ENCODE data around the gene TFF2. TPM values are rescaled to one million over a fixed set of nuclear protein-coding genes. Genes with fewer than 3 reads are reported as not detected.

TFF2 gene
- total and polyA plus RNA-seq, 10 donors: 0.14 TPM; not detected in 9

DNA sequence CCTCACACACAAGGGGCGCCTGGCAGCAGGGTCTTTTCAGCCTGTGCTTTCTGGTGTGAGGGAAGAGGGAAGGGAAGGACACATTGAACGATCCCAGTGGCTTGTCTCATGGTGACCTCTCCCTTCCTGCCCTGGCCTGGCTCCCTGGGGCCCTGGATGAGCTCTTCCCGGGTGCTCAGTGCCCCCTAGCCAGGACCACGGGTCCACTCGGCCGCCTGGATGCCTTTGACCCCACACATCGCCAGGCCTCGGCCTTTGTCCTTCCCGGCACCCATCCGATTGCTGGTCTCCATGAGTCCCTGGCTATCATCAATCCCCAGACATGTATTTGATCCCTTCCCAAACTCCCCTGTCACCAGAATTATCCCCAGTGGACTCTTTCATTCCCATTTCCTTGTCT is 29.6 kb downstream of the TFF2 start:
- Histone ChIP-seq H3K36me3 (no peaks in the 10 kb centered on the region), H3K4me1 (peaks cover 10 to 37% (median 23%) of the 10 kb centered on the region in 6 donors), H3K4me3 (no peak overlapping the region), H3K27ac (no peak overlapping the region), H3K27me3 (replicated peaks in 1 of 7) (peaks cover 0 to 14% (median 0%) of the 10 kb centered on the region in 7 donors), H3K9me3 (peaks cover 0 to 4% (median 0%) of the 10 kb centered on the region in 8 donors)
- WGBS, 5 donors: 87 to 89% (median 89%) methylated on average over 8 to 10 of the region's 10 CpGs
- TF ChIP-seq, protein P1, sequence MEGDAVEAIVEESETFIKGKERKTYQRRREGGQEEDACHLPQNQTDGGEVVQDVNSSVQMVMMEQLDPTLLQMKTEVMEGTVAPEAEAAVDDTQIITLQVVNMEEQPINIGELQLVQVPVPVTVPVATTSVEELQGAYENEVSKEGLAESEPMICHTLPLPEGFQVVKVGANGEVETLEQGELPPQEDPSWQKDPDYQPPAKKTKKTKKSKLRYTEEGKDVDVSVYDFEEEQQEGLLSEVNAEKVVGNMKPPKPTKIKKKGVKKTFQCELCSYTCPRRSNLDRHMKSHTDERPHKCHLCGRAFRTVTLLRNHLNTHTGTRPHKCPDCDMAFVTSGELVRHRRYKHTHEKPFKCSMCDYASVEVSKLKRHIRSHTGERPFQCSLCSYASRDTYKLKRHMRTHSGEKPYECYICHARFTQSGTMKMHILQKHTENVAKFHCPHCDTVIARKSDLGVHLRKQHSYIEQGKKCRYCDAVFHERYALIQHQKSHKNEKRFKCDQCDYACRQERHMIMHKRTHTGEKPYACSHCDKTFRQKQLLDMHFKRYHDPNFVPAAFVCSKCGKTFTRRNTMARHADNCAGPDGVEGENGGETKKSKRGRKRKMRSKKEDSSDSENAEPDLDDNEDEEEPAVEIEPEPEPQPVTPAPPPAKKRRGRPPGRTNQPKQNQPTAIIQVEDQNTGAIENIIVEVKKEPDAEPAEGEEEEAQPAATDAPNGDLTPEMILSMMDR (IDR thresholded peaks at IDR 0.05 in 8 of 11, conservative IDR thresholded peaks at IDR 0.05 in 3 of 11): no peak
- TF ChIP-seq POLR2A (IDR thresholded peaks at IDR 0.05): no peak
- no peak for TF ChIP-seq POLR2AphosphoS5 (IDR thresholded peaks at IDR 0.05)
- DNase-seq: no peak
- intact Hi-C loops (cut with DNase I; ENCODE audit: low total_unique reads): no loop called here

DNA sequence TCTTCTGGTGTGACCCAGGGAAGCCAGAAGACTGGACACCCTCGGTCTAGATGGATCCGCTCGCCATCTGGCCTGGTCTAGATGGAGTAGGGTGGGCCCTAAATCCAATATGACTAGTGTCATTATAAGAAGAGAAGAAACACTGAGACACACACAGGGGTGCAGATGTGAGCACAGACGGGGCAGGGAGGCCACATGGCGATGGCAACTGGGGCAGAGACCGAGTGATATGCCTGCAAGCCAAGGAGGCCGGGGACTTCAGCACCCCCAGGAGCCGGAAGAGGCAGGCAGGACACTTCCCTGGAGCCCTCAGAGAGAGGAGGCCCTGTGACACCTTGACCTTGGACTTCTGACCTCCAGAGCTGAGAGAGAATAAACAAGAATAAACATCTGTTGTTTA is 30.0 kb downstream of the TFF2 start:
- H3K4me1 ChIP-seq: peaks cover 10 to 37% (median 23%) of the 10 kb centered on the region in 6 donors
- no peak for DNase-seq
- peaks cover 0 to 14% (median 0%) of the 10 kb centered on the region in 7 donors for H3K27me3 ChIP-seq (replicated peaks in 1 of 7)
- H3K9me3 ChIP-seq: peaks cover 0 to 4% (median 0%) of the 10 kb centered on the region in 8 donors
- TF ChIP-seq, protein P1 (IDR thresholded peaks at IDR 0.05 in 8 of 11, conservative IDR thresholded peaks at IDR 0.05 in 3 of 11): no peak
- TF ChIP-seq POLR2AphosphoS5 (IDR thresholded peaks at IDR 0.05) (no peak), POLR2A (IDR thresholded peaks at IDR 0.05) (no peak)
- no peak overlapping the region for H3K27ac ChIP-seq
- H3K4me3 ChIP-seq: no peak overlapping the region
- H3K36me3 ChIP-seq: no peaks in the 10 kb centered on the region
- WGBS, 5 donors: 89 to 97% (median 95%) methylated on average over 8 of the region's 8 CpGs
- intact Hi-C loops (cut with DNase I; ENCODE audit: low total_unique reads): no loop called here

DNA sequence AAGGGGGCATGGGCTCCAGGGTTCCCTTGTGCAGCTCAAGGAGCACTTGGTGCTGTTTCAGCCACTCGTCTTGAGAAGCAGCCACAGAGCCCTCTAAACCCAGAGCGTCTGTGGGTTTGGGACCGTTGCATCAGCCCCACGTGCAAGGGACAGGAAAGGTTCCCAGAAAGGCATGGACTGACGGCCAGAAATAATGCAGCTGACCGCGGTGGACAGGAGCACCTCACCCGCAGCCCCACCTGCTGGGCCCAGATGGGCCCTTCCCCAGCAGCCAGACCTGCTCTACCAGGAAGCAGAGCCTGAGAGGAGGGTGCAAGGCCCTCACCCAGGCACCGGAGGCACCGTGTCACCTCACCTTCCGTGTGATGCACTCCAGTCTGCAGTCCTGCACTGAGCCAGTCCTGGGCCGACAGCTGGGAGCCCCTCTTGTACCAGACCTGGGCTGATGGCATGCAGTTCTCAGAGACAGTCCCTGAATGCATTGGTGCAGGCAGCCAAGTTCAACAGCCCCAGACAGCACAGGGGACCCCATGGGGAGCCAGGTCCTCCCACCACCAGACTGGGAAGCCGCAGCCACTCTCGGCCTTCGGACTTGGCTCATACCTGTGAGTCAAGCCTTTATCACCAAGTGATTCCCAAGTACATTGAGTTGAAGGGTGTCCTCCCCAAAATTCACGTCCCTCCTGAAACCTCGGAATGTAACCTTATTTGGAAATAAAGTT is 30.8 kb downstream of the TFF2 start:
- Histone ChIP-seq H3K36me3 (no peaks in the 10 kb centered on the region), H3K27ac (peak overlapping the region in 6 of 8 donors; percentile 31 to 75 (median 60)), H3K27me3 (replicated peaks in 1 of 7) (peaks cover 0 to 14% (median 0%) of the 10 kb centered on the region in 7 donors), H3K4me1 (peaks cover 10 to 37% (median 24%) of the 10 kb centered on the region in 6 donors), H3K4me3 (peak overlapping the region in 1 of 8 donors; percentile 39), H3K9me3 (no peaks in the 10 kb centered on the region)
- intact Hi-C loops (cut with DNase I; ENCODE audit: low total_unique reads): no loop called here
- 47 to 67% (median 53%) methylated on average over 9 to 17 of the region's 17 CpGs for WGBS, 5 donors
- TF ChIP-seq POLR2A (IDR thresholded peaks at IDR 0.05) (no peak), POLR2AphosphoS5 (IDR thresholded peaks at IDR 0.05) (no peak)
- TF ChIP-seq, protein P1 (IDR thresholded peaks at IDR 0.05 in 8 of 11, conservative IDR thresholded peaks at IDR 0.05 in 3 of 11): no peak
- DNase-seq: peak; percentile 80

DNA sequence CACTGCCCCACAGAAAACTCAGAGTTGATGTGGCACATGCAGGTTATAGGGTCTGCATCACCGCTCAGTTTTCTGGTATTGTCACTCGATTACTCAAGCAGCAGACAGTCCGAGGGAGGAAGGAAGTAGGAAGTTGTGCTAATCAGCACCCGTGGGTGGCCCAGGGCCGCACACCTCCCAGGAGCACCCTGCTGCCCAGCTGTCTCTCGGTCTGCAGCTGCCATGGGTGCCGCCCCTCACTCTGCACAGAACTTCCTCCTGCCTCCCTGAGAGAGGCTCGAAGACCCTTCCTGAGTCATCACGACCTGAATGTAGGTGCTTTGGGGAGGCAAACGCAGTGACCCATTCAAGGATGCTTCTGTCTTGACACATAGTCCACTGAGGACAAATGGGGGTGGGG is 31.4 kb downstream of the TFF2 start:
- Histone ChIP-seq H3K27ac (peak overlapping the region in 7 of 8 donors; percentile 17 to 75 (median 47)), H3K36me3 (no peaks in the 10 kb centered on the region), H3K4me1 (peaks cover 10 to 40% (median 26%) of the 10 kb centered on the region in 6 donors), H3K9me3 (no peaks in the 10 kb centered on the region), H3K27me3 (replicated peaks in 1 of 7) (peaks cover 0 to 14% (median 0%) of the 10 kb centered on the region in 7 donors), H3K4me3 (peak overlapping the region in 2 of 8 donors; percentile 6 to 39)
- peak; percentile 89 for DNase-seq
- peak; percentile 75 to 79 (median 76) for TF ChIP-seq POLR2AphosphoS5 (IDR thresholded peaks at IDR 0.05)
- TF ChIP-seq POLR2A (IDR thresholded peaks at IDR 0.05): no peak
- intact Hi-C loops (cut with DNase I; ENCODE audit: low total_unique reads): no loop called here
- 2 to 17% (median 13%) methylated on average over 7 to 10 of the region's 10 CpGs for WGBS, 5 donors

All from spleen (tissue), 11 donors.